ENCODE measurements around the gene DCAKD.

The DCAKD gene

DNA sequence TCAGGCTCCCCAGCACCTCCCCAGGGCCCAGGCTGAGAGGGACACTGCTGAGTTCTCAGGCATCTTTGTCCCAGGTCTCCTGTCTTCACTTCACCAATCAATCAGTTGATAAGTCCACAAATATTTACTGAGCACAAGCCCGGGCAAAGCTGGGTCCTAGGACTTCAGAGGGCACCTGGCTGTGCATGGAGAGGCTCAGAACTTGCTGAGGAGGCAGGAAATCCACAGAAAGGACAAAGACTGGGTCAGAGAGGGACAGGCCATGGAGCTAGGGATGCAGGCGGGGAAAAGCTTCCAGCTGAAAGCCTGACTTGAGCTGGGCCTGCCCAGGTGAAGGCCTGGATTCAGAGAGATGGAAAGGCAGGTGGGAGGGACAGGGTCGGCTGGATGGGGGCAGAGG is 50.1 kb downstream of the DCAKD start:
- no peak for DNase-seq (ENCODE audit: low read depth, low spot score)

DNA sequence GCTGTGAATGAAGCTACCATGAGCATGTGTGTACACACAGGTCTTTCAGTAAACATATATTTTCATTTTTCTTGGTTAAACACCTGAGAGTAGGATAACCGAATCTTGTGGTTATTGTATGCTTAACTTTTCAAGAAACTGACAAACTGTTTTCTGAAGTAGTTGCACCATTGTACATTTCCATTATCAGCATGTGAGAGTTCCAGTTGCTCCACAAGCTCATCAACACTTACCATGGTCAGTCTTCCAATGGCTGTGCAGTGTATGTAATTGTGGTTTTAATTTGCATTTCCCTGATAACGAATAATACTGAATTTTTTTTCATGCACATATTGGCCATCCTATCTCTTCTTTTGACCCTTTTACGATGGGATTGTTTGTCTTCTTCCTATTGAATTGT is 52.0 kb downstream of the DCAKD start:
- no peak for DNase-seq (ENCODE audit: low read depth, low spot score)

DNA sequence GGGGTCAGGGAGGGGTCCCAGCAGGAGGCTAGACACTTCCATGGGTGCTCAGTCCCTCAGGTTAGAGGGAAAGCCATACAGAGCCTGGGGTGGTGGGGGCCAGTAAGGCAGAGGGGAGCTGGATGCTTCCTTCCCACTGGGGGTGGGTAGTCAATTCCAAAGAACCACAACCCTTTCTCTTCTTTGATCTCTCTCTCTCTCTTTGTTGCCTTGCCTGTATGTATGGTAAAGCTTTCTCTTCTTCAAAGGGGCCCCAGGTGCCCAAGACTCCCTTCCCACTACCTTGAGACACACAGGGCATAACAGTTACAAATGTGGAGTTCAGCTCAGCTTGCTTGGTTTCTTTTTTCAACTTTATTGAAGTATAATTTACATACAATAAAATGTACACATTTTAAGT is 52.8 kb downstream of the DCAKD start:
- no peak for DNase-seq (ENCODE audit: low read depth, low spot score)

DNA sequence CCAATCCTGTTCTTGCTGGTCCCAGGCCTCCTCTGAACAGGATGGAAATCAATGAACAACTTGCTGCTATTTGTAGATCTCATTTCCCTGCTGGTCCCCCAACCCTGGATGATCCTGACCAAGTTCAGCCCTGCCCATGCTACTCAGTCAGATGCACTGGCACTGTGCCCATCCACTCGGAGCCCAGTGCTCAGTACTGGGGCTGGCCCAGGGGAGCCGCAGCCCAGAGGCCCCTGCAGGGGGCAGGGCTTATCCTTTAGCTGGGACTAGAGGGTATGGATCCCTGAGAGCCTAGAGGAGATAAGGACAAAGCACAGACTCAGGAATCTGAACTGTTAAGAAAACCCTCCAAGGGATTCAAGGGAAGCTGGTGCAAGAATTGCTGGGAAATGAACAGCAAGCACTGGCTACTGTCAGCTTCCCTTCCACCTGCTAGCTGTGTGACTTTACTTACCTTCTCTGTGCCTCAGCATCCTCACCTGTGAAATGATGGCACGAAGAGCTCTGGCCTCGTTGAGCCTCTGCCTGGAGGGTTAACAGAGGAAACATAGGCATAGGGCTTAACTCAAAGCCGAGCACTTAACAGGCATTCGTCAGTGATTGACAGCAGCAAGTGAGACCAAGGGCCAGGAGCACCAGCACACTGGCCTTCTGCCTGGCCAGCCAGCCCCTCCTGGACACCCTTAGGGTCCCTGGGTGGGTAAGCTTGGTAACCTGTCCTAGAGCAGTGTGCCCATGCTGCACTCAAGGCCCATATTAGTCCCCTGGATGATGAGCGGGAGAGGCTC is 53.5 kb downstream of the DCAKD start:
- DNase-seq (ENCODE audit: low read depth, low spot score) = no peak

DNA sequence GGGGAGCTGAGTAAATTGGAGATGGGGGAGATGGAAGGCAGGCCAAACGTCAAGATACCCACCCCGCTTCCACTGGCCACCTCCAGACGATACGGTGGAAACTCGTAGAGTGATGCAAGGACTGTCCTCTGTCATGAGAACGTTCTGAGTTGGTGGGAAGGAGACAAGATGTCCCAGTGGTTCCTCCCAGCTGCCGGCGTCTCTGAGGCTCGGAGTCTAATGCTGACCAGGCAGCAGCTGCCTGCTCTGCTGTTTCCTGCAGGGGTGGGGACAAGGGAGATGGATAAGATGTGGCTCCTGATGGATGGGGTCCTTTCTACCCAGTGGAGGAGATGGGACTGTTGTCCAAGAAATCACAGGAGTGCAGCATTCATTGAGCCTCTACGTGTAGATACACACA is 55.1 kb downstream of the DCAKD start:
- DNase-seq (ENCODE audit: low read depth, low spot score) = no peak

DNA sequence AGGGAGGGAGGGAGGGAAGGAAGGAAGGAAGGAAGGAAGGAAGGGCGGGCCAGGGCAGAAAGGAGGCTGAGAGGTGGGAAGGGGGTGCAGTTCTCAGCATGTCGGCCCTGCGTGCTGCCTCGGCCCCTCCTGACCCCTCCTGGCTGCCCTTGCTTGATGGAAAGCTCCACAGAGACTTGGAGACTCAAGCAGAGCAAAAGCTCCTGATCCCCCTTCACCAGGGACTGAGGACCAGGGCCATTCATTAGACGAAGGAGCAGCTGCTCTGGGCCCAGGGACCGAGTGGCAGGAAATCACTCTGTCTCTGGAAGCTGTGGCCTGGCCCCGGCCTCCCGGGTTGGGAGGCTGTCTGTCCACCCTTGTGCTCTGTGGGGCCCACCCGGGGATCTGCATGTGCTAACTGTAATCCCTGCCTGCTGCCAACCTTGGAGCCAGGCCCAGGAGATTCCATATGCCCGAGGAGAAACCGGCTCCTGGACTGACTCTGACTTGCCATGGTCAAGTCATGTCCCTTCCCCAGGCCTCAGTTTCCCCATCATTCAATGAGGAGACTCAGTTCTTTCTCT is 55.9 kb downstream of the DCAKD start:
- no peak for DNase-seq (ENCODE audit: low read depth, low spot score)

DNA sequence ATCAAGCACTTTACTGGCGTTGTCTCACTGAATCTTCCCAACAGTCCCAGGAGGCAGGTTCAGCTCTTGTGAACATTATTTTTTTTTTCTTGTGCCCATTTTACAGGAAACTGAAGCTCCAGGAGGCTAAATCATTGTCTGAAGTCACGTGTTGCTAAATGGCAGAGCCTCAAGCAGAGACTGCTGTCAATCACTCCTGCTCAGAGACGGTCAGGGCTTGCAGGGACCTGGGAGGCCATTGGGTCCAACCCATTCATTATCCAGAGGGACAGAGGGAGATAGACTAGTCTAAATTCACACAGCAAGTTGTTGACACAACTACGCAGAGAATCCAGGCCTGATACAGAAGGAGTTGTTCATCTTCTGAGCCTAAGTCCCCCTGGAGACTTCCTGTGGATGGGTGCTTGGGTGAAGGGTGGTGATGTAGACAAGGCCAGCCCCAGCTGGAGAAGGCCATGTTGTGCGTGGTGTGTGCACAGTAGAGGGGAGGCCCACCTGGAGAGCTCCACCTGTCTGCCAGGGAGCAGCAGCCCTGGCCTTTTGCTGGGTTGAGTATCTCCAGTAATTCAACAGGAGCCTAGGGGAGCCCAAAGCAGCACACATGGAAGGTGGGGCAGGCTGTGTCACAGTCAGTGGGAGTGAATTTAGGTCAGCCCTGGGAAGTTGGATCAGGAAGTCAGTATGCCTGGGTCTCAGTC is 59.0 kb downstream of the DCAKD start:
- DNase-seq (ENCODE audit: low read depth, low spot score) = no peak

DNA sequence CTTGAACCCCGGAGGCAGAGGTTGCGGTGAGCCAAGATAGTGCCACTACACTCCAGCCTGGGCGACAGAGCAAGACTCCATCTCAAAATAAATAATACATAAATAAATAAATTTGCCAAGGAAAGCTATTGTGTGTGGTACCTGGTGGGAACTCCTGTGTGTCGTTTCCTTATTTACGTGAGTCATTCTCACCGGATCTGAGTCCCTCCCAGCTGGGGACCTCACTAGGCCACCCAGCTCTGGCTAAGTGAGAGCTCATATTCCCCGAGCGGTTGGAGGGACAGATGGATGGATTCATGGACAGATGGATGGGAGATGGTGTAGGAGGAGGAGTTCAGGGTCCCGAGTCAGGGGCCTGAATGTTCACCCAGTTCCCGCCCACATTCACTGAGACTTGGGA is 60.4 kb downstream of the DCAKD start:
- no peak for DNase-seq (ENCODE audit: low read depth, low spot score)

DNA sequence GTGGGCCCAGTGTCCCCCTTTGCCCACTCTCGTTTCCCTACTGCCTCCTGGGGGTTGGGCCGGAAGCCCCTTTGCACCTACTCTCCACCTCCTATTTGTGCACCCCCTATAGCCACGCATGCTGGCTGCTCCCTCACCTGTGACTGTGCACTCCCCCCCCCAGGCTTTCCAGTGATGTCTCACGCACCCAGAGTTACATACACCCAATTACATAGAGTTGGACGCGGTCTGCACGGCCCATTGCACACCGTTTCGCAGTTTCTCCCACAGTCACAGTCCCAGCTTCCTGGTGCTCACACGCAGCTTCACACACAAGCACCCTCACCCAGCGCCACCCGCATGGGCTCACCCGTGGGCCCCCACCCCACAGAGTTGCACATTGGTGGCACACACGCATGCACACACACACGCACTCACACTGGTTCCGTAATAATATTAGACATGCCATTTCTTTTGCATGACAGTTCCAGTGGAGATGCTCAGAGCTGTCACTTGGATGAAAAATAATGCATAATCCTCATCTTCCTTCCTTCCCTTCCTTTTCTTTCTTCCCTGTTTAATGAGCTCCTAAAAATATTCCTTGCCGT is 61.8 kb downstream of the DCAKD start:
- no peak for DNase-seq (ENCODE audit: low read depth, low spot score)

DNA sequence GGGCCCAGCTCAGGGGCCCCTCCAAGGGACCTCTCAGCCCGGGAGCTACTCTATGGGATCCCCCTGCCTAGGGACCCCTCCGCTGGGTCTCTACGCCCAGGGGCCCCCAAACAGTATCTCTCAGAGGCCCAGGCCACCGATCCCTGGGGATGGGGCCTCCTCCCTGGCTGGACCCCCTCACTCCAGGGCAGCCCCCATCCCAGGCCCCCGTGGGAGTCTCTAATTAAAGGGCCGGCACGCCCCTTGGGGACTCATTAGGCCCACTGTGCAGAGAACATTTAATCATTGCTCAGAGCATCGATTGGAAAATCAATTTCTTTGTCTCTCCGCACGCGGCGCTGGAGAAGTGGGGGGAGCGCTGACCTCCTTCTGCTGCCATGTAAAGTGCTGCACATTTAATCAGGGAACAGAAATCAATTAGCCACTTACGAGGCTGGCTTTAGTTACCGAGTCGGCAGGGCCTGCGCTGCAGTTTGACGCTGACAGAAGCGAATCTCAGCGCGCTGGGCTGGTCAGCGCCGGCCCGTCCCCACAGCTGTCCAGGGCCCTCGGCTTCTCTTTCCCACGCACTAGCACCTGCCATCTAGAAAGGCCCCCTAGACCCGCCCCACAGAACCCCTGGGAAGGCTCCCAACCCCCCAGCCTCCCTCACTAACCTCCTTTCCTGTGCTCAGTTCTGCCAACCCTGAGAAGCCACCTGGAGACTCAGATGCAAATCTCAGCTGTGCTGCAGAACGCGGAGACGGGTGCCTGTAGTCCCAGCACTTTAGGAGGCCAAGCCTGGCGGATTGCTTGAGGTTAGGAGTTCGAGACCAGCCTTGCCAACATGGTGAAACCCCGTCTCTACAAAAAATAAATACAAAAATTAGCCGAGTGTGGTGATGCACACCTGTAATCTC is 63.1 kb downstream of the DCAKD start:
- no peak for DNase-seq (ENCODE audit: low read depth, low spot score)

DNA sequence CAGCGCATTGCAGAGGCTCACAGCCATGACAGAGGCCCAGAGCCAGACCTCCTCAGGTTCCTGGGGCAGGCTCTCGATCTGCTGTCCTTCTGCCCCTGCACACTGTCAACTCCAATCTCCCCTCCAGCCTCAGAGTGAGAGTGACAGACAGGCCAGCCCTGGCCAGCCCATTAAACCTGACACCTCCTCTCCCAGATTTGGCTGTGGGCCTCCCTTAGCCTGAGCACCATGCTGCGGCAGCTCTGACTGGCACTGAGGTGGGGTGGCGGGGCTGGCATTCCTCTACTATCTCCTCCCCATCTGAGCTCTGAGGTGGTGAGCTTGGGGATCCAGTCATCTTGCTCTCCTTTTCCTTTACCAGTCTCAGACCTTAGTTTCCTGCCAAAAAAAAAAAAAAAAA is 67.9 kb downstream of the DCAKD start:
- DNase-seq (ENCODE audit: low read depth, low spot score) = no peak

DNA sequence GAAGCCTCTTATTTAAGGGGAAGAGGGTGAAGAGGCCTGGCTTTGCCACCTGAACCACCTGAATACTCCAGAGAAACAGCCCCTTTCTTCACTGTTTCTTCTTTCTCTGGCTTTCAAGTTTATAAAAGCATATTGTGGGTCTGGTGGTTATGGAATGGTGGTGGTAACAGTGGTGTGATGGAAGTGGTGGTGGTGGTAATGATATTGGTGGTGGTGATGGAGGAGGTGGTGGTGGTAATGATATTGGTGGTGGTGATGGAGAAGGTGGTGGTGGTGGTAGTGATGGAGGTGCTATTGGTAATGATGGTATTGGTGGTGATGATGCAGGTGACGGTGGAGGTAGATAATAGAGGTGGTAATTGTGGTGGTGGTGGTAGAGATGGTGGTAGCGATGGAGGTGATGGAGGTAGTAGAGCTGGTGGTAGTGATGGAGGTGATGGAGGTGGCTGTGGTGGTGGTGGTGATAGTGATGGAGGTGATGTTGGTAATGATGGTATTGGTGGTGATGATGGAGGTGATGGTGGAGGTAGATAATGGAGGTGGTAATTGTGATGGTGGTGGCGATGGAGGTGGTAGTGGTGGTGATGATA is 69.2 kb downstream of the DCAKD start:
- DNase-seq (ENCODE audit: low read depth, low spot score) = no peak

DNA sequence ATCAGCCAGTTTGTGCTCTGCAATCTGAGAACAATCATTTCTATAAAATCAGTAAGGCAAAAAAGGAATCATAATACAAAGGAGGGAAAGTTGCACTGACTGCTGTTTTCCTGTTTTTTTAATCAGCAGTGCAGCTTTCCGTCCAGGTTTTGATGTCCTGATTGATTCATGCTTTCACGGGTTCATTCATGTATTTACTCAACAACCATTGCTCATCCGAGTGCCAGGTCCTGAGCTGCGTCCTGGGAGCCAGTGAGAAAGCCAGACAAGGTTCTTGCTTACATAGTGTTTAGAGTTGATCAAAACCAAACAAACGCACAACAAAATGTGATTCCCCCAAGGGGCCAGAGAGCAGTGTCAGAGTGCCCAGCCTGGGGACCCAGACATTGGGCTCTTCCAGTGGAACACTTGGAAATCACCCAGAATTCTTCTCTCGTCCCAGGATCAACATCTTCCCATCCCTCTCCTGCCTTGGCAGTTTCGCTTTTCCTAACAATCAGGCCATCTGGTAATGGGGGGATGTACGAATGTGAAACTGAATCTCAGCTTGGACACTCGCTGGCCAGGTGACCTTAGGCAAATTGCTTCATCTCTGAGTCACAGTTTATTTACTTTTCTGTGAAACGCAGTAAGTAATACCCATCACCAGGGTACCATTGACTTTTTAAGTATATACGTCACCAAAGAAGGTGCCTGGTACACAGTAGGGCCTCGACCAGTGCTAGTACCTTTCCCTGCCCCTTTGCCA is 70.0 kb downstream of the DCAKD start:
- DNase-seq (ENCODE audit: low read depth, low spot score) = no peak

DNA sequence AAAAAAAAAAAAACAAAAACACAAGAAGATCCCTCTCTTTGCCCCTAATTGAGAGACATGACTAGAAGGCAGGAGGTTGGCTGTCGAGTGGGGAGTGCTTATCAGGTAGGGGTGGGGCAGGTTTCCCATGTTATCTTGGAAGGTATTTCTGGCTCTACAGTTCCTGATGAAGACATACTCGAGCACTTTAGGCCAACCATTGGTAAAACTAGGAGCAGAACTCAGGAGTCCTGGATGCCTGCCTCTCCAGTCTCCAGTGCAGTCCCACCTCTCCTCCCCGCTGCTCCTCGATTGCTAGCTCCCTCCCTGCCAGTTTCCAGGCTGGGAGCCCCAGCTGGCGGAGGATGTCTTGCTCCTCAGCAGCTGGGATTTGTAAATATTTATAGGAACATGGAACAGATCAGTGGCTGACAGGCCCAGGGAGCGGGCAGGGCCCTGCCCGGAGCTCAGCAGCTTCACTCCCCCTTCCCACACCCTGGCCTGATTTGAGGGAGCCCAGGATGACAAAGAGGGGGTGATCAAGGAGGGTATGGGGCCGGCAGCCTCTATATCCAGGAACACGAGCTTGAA is 71.9 kb downstream of the DCAKD start:
- DNase-seq (ENCODE audit: low read depth, low spot score) = no peak

DNA sequence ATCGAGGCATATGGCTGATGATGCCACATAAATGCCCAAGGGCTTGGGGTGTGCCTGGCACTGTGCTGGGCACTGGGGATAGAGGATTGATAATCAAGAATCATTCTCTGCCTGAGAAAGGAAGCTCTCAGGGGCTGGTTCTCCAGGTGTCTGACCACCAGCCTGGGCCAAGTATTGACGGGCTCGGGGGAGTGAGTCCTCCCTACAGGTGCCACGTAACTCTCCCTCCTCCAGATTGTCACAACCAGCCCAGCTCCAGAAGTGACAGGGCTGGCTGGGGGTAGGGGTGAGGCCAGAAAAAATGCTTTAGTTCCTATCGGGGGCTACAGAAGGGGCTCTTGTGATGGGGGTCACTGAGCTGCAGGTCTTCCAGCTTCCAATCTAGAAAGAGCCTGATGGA is 72.6 kb downstream of the DCAKD start:
- no peak for DNase-seq (ENCODE audit: low read depth, low spot score)

DNA sequence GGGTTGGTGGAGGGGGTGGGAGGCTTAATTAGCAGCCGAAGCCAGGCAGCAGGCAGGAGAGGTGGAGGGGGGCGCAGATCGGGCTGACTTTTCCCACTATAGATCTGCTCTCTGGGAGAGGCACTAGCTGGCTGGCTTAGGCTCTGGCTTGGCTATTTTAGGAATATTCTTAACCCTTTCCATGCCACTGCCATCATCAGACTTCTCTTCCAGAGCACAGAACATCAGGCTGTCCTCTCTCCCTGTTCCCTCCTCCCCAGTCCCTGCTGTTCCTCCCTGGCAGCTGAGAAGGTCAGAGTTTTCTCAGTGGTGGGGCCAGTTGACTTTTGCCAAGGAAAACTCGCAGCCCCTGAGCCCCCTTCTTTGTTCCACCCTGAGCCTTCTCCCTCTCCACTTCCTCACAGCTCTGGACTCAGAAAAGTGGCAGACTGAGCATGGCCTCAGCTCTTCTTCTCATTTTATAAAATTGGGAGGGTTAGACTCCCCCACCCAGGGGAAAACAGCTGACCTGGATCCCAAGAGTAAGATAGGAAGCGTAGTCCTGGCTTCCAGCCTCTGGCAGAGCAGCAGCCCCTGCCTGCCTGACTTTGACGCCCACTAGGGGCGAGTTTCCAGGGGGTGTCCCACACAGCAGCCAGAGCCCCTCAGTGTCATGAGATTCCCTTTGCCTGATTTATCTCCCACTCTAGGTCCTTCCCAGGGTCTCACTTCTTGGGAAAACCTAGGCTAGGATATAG is 73.5 kb downstream of the DCAKD start:
- no peak for DNase-seq (ENCODE audit: low read depth, low spot score)

DNA sequence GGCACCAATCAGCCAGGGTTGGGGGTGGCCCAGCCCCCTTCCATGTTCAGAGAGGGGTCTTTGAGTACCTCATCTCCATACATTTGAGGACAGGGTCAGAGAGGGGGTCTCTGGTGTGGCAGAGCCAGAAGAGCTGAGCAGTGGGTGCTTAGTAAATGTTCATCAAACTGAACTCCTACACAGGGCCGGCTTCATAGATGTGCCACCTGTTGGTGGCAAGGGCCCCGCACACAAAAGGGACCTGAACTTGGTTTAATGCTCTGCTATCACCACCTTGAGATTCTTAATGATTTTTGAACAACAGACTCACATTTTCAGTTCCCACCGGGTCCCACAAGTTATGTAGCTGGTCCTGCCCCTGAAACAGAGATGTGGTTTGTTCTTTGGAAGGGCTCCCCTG is 74.4 kb downstream of the DCAKD start:
- no peak for DNase-seq (ENCODE audit: low read depth, low spot score)

DNA sequence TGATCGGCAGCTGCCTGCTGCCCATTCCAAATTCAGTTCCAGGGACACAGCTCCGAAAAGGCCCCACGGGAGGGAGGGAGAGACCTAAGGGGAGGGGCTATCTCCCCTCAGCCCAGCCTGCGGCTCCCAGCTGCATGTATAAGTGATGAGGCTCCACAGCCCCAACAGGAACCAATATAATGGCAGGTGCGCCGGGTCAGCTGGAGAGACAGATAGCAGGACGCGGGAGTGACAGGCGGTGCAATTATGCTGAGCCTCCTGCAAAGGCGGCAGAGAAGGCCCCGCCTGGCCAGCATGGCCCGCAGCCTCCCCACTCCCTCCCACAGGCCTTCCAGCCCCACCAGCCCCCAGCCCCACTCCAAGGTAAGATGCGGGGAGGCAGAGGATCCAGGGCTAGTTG is 75.2 kb downstream of the DCAKD start:
- DNase-seq (ENCODE audit: low read depth, low spot score) = no peak

Measured in activated naive CD8-positive, alpha-beta T cell treated with anti-CD3 and anti-CD28 coated beads, Interleukin-2, amount 50 U/mL, for 16 hours (primary cell).